ENCODE measurements around the gene TRIM41. TPM values are rescaled to one million over a fixed set of nuclear protein-coding genes. Genes with fewer than 3 reads are reported as not detected.
A peak's percentile ranks its signal among the peaks of the same experiment; 100 is the strongest.
"Not testable (repeated sequence)": the region's sequence is repeated elsewhere in the genome, so short reads cannot be mapped to it uniquely, and the experiment has no call there.

Gene TRIM41
- total RNA-seq, result 10 to 100 TPM; 29.5 to 50.6 TPM

DNA sequence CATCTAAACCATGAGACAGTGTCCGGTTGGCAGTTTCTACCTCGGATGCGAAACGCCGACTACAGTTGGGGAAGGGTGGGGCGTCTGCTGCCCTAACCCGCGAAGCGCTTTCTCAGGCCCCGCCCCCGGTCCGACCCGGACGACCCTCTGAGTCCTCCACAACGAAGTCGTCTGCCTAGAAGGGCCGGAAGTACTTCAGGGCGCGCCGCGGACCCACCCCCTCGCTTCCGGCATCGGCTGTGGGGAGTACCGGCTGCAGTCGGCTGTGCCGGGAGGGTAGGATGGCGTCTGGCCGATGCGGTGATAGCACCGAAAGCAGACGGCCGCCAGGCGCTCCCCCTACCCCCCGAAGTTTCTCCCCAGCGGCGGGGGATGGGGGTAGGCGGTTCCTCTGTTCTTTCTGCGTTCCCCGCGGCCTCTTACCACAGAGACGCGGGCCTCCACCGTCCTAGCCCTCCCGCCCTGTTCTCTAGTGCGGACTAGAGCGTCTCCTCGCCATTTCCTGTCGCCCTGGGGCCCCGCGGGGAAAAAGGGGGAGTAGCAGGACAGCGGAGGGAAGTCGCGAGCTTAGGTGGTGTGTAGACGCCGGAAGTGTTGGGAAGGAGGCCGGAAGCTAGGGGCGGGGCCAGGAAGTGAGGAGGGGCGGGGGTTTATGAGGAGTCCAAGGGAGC is at the start of gene TRIM41:
Gene TRIM41 (plus strand): TSS at position 224 of the 671 bp plus-strand sequence. CDS start 719 bp downstream, outside the sequence.
- ATAC-seq (peak; percentile 82 to 87), DNase-seq (ENCODE audit: low spot score) (peak; percentile 100)
- peaks cover 51 to 52% of the 10 kb centered on the region in 2 donors for H3K4me1 Mint-ChIP-seq (ENCODE audit: low read depth in 2 of 2)
- no peaks in the 10 kb centered on the region for H3K27me3 Mint-ChIP-seq
- H3K4me3 Mint-ChIP-seq, result peak within 1 kb of the TSS; percentile 92
- no peaks in the 10 kb centered on the region for H3K9me3 Mint-ChIP-seq
- peak within 1 kb of the TSS; percentile 99 for H3K27ac Mint-ChIP-seq
- no peaks in the 10 kb centered on the region for H3K36me3 Mint-ChIP-seq

DNA sequence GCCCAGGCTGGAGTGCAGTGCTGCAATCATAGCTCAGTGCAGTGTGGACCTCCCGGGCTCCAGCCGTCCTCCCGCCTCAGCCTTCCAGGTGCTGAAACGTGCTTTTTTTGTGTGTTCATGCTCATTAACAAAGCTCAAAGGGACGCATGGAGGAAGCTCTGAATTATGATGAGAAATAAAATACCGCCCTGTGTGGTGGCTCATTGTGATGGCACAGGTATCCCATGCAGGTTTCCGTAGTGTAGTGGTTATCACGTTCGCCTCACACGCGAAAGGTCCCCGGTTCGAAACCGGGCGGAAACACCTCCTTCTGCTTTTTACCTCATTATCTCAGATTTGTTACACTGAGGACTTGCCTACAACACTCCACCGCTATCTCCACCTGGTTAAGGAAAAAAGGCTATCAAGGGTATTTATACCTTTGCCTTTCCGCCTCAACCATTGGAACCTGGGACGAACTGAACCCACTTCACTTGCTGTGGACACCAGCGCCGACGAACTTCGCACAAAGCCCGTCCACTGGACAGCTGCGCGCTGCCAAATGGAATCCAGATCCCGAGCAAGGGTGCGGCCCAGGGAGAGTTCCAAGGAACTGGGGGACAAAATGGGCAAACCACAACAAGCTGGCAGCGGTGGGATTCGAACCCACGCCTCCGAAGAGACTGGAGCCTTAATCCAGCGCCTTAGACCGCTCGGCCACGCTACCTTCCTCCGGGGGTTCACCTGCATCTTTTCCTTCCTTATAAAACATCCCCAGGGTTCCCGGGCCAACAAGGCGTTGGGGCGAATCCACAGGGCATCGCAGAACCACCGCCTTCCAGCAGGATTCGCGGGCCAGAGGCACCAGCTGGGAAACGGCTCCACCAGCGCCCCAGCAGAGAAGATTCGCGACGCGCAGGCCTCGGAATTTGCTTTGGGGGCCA is 49.4 kb upstream of the TRIM41 start:
- peak; percentile 64 to 75 for ATAC-seq

DNA sequence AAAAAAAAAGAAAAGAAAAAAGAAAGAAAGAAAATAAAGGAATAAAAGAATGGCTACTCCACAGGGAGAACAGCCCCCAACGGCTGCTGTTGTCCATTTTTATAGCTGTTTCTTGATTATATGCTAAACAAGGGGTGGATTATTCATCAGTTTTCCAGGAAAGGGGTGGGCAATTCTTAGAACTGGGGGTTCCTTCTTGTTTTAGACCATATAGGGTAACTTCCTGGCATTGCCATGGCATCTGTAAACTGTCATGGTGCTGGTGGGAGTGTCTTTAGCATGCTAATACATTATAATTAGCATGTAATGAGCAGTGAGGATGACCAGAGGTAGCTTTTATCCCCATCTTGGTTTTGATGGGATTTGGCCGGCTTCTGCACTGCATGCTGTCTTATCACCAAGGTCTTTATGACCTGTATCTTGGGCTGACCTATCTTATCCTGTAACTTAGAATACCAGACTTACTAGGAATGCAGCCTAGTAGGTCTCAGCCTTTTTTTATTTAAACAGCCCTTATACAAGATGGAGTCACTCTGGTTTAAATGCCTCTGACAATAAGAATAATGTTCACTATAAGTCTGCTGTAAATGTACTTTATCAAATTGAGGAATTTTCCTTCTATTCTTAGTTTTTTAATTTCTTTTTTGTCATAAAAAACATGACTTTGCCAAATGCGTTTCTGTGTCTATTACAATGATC is 46.7 kb upstream of the TRIM41 start:
- H3K27me3 Mint-ChIP-seq, result peaks cover 14 to 17% of the 10 kb centered on the region in 2 donors
- peaks cover 10 to 15% of the 10 kb centered on the region in 2 donors for H3K4me1 Mint-ChIP-seq (ENCODE audit: low read depth in 2 of 2)
- no peak overlapping the region for H3K4me3 Mint-ChIP-seq
- DNase-seq (ENCODE audit: low spot score), result no peak
- no peaks in the 10 kb centered on the region for H3K36me3 Mint-ChIP-seq
- no peak overlapping the region for H3K27ac Mint-ChIP-seq
- H3K9me3 Mint-ChIP-seq, result no peaks in the 10 kb centered on the region
- no peak for ATAC-seq

More for the DNA sequence above, 49.4 kb upstream of the TRIM41 start:
- no peak for DNase-seq (ENCODE audit: low spot score)
- Mint-ChIP-seq H3K27me3 (peaks cover 25 to 39% of the 10 kb centered on the region in 2 donors), H3K36me3 (peaks cover 8% of the 10 kb centered on the region), H3K9me3 (no peaks in the 10 kb centered on the region), H3K27ac (peak overlapping the region; percentile 4 to 71), H3K4me1 (ENCODE audit: low read depth in 2 of 2) (peaks cover 28 to 38% of the 10 kb centered on the region in 2 donors), H3K4me3 (peak overlapping the region; percentile 84)

DNA sequence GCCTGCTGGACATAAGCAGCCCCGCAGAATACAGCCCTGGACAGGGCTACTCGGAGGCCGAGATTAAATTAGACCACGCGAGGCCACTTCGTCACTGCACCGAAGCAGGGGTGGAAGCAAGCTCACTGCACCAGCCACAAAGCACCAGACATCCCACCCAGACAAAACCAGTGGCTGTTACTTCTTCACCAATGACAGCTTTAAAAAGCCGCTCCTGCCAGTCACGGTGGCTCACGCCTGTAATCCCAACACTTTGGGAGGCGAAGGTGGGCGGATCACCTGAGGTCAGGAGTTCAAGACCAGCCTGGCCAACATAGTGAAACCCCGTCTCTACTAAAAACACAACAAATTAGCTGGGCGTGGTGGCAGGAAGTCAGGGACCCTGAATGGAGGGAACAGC is 45.5 kb upstream of the TRIM41 start:
- H3K4me1 Mint-ChIP-seq (ENCODE audit: low read depth in 2 of 2), result peaks cover 16 to 21% of the 10 kb centered on the region in 2 donors
- H3K27ac Mint-ChIP-seq; H3K9me3 Mint-ChIP-seq; H3K36me3 Mint-ChIP-seq; ATAC-seq; DNase-seq (ENCODE audit: low spot score); H3K4me3 Mint-ChIP-seq: not testable (repeated sequence)
- H3K27me3 Mint-ChIP-seq, result peaks cover 17 to 18% of the 10 kb centered on the region in 2 donors

DNA sequence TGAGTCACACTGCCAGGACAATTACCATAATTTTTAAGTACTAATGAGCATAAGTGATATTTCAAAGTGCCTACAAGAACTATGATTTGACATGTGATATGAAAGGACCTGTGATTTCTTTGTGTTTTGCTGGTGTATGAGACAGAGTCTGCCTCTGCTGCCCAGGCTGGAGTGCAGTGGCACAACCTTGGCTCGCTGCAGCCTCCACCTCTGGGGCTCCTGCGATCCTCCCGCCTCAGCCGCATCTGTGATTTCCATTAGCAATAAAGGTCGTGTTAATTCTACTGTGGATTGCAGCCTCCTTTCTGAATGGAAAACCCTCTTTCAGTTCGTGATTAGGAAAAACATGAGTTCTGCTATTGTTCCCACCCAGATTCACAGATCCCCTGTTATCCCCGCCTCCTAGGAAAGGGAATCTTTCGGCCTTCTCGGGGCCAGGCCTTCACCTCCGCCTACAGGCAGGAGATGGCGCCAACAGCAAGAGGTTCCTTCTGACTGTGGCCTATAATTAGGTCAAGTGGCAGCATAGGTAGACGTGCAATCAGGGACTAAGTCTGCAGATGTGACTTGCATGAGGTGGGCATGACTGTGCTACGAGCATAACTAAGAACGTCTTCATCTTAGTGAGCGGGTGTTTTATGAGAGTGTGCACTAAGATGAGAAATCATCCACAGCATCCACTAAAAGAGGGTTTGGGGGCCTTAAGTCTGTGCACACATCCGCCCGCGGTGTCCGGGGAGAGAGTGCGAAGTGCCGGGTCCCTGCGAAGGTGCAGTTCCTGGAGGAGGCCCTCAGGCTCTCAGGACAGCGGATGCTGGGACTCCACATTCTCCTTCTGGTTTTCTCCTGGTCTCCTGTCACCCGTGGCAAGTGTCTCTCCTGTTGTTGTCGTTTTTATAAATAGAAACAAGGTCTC is 41.2 kb upstream of the TRIM41 start:
- no peaks in the 10 kb centered on the region for H3K9me3 Mint-ChIP-seq
- peaks cover 7% of the 10 kb centered on the region in 2 donors for H3K27me3 Mint-ChIP-seq
- no peak for DNase-seq (ENCODE audit: low spot score)
- H3K4me3 Mint-ChIP-seq, result peak overlapping the region; percentile 38
- H3K27ac Mint-ChIP-seq, result no peak overlapping the region
- ATAC-seq, result peak; percentile 63 to 77
- no peaks in the 10 kb centered on the region for H3K36me3 Mint-ChIP-seq
- H3K4me1 Mint-ChIP-seq (ENCODE audit: low read depth in 2 of 2), result peaks cover 13 to 18% of the 10 kb centered on the region in 2 donors

DNA sequence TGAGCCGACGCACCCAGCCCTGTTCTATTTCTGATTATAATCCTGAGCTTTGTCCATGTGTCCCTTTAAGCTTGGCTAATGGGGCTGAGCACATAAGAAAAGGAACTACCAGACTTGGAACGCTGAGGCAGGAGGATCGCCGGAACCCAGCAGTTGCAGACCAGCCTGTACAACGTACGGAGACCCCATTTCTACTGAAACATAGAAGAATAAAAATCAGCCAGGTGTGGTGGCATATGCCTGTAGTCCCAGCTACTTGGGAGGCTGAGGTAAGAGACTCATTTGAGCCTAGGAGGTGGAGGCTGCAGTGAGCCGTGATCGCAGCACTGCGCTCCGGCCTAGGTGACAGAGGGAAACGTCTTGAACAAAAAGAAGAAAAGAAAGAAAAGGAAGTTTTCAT is 40.4 kb upstream of the TRIM41 start:
- peak overlapping the region; percentile 15 to 17 for H3K27ac Mint-ChIP-seq

DNA sequence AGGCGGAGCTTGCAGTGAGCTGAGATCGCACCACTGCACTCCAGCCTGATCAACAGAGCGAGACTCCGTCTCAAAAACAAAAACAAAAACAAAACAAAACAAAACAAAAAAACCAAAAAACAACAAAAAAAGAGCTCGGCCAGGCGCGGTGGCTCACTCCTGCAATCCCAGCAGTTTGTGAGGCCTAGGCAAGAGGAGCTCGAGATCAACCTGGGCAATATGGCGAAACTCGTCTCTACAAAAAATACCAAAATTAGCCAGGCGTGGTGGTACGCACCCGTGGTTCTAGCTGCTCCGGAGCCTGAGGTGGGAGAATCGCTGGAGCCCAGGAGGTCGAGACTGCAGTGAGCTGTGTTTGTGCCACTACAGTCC is 38.2 kb upstream of the TRIM41 start:
- Mint-ChIP-seq H3K4me3 (peak overlapping the region; percentile 92), H3K9me3 (no peaks in the 10 kb centered on the region), H3K27ac (peak overlapping the region; percentile 69 to 86), H3K36me3 (no peaks in the 10 kb centered on the region), H3K4me1 (ENCODE audit: low read depth in 2 of 2) (peaks cover 34 to 35% of the 10 kb centered on the region in 2 donors), H3K27me3 (peaks cover 0 to 4% of the 10 kb centered on the region in 2 donors)
- no peak for DNase-seq (ENCODE audit: low spot score)
- ATAC-seq, result no peak

More for the DNA sequence above, 40.4 kb upstream of the TRIM41 start:
- Mint-ChIP-seq H3K9me3 (no peaks in the 10 kb centered on the region), H3K27me3 (peaks cover 7% of the 10 kb centered on the region in 2 donors), H3K36me3 (no peaks in the 10 kb centered on the region), H3K4me3 (peak overlapping the region; percentile 71), H3K4me1 (ENCODE audit: low read depth in 2 of 2) (peaks cover 16 to 20% of the 10 kb centered on the region in 2 donors)
- no peak for ATAC-seq
- DNase-seq (ENCODE audit: low spot score), result no peak

DNA sequence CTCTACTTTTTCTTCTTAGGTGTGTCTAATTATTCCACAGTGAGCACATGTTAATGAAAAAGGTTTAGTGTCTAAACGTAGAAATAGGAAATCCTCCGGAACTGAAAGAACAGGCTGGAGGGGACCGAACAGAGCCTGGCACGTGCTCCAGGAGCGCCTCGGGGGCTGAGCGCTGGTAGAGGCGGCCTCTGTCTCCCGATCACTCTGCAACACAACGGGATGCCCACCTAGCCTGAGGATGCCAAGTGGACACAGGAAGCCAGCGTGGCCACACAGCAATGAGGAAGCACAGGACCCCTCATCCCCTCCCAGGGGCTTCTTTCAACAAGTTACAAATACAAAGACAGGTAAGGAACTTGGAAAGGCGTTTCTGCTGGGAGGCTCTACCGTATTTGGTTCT is 37.5 kb upstream of the TRIM41 start:
- Mint-ChIP-seq H3K4me3 (no peak overlapping the region), H3K27ac (no peak overlapping the region), H3K4me1 (ENCODE audit: low read depth in 2 of 2) (peaks cover 40 to 42% of the 10 kb centered on the region in 2 donors), H3K27me3 (peaks cover 0 to 4% of the 10 kb centered on the region in 2 donors), H3K36me3 (no peaks in the 10 kb centered on the region), H3K9me3 (no peaks in the 10 kb centered on the region)
- DNase-seq (ENCODE audit: low spot score) (no peak), ATAC-seq (no peak)

DNA sequence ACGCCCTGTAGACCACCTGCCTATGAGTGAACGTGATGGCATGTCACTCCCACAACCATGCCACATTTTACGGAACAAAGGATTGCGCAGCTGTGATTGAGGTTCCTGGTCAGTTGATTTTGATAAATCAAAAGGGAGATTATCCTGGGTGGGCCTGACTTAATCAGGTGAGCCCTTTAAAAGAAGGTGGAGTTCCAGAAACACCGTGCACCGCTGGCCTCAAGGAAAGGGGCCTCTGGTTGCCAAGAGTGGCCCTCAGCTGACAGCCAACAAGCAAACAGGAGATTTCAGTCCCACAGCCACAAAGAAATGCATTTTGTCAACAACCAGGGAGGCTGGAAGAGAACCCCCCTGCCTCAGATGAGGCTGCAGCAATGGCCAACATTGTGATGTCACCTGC is 37.1 kb upstream of the TRIM41 start:
- H3K9me3 Mint-ChIP-seq, result no peaks in the 10 kb centered on the region
- H3K4me1 Mint-ChIP-seq (ENCODE audit: low read depth in 2 of 2), result peaks cover 42 to 45% of the 10 kb centered on the region in 2 donors
- H3K27me3 Mint-ChIP-seq, result peaks cover 0 to 4% of the 10 kb centered on the region in 2 donors
- no peaks in the 10 kb centered on the region for H3K36me3 Mint-ChIP-seq
- DNase-seq (ENCODE audit: low spot score) (no peak), ATAC-seq (no peak)
- H3K4me3 Mint-ChIP-seq, result no peak overlapping the region
- H3K27ac Mint-ChIP-seq, result no peak overlapping the region

DNA sequence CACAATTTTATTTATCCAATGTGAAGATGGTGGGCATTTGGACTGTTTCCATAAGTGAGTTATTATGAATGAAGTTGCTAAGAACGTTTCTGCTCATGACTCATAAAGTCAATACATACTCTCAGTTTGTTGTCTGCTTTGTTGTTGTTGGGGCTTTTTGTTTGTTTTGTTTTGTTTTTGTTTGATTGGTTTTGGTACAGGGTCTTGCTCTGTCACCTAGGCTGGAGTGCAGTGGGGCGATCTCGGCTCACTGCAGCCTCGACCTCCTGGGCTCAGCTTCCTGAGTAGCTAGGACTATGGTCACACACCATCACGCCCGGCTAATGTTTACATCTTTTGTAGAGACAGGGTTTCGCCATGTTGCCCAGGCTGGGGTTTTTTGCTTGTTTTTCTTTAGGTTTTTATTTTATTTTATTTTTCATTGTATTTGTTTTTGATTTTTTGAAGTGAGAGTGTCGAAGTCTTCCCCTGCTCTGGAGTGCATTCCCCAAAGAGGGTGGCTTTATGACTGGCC is 36.0 kb upstream of the TRIM41 start:
- no peaks in the 10 kb centered on the region for H3K9me3 Mint-ChIP-seq
- H3K4me3 Mint-ChIP-seq, result peak overlapping the region; percentile 18
- H3K27ac Mint-ChIP-seq, result peak overlapping the region; percentile 90 to 100
- no peaks in the 10 kb centered on the region for H3K36me3 Mint-ChIP-seq
- H3K27me3 Mint-ChIP-seq, result peaks cover 0 to under 1% of the 10 kb centered on the region in 2 donors
- ATAC-seq (no peak), DNase-seq (ENCODE audit: low spot score) (no peak)
- peaks cover 49 to 50% of the 10 kb centered on the region in 2 donors for H3K4me1 Mint-ChIP-seq (ENCODE audit: low read depth in 2 of 2)

DNA sequence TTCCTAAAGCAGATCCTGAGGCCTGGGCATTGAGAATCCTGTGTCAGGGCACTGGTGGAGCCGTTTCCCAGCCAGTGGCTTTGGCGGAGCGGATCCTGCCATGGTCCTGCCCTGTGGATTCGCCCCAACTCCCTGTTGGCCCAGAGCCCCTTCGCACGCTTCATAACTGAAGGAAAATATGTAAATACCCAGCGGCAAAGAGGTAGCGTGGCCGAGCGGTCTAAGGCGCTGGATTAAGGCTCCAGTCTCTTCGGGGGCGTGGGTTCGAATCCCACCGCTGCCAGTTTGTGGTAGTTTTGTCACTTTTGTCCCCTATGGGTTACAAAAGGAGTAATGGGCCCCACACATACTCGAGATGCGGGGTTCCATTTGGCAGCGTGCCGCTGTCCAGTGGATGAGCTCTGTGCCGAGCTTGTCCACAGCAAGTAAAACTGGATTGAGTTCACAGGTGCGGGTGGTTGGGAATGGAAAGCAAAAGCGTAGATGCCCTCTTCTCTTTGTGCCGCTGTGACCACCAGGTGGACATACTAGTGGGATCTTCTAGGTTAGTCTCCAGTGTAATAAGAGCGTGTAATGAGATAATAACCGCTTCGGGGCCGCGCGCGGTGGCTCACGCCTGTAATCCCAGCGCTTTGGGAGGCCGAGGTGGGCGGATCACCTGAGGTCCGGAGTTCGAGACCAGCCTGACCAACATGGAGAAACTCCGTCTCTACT is 35.4 kb upstream of the TRIM41 start:
- peaks cover 52% of the 10 kb centered on the region in 2 donors for H3K4me1 Mint-ChIP-seq (ENCODE audit: low read depth in 2 of 2)
- ATAC-seq (peak in 1 of 2 donors; percentile 3), DNase-seq (ENCODE audit: low spot score) (no peak)
- no peaks in the 10 kb centered on the region for H3K9me3 Mint-ChIP-seq
- H3K36me3 Mint-ChIP-seq, result no peaks in the 10 kb centered on the region
- no peaks in the 10 kb centered on the region for H3K27me3 Mint-ChIP-seq
- H3K27ac Mint-ChIP-seq, result peak overlapping the region; percentile 90 to 100
- peak overlapping the region; percentile 89 for H3K4me3 Mint-ChIP-seq

Data from natural killer cell treated with Interleukin-12 subunit alpha and Interleukin-12 subunit beta and Interleukin-15 and Interleukin-18, amount 100 ng/mL, for 72 hours (primary cell).